RPMI7951 (cell line): Measurements from ENCODE around the gene SLX9. TPM values are rescaled to one million over a fixed set of nuclear protein-coding genes. Genes with fewer than 3 reads are reported as not detected.

ENCODE experiments used
- DNase-seq: peaks from one replicate; pipeline ENCODE4 v3.0.0-alpha.2; 2012; ENCODE audit warnings: low read depth
- total RNA-seq: library from RNA; depleted of rRNA; stranded (reverse); fragments of >200 nt; shearing (Covaris generic); gene quantifications from 2 replicates; pipeline ENCODE4 v1.2.3, GENCODE V29; 2014

SLX9 gene
- total RNA-seq, 1 experiment from 2014 or later: 9.0 TPM

DNA sequence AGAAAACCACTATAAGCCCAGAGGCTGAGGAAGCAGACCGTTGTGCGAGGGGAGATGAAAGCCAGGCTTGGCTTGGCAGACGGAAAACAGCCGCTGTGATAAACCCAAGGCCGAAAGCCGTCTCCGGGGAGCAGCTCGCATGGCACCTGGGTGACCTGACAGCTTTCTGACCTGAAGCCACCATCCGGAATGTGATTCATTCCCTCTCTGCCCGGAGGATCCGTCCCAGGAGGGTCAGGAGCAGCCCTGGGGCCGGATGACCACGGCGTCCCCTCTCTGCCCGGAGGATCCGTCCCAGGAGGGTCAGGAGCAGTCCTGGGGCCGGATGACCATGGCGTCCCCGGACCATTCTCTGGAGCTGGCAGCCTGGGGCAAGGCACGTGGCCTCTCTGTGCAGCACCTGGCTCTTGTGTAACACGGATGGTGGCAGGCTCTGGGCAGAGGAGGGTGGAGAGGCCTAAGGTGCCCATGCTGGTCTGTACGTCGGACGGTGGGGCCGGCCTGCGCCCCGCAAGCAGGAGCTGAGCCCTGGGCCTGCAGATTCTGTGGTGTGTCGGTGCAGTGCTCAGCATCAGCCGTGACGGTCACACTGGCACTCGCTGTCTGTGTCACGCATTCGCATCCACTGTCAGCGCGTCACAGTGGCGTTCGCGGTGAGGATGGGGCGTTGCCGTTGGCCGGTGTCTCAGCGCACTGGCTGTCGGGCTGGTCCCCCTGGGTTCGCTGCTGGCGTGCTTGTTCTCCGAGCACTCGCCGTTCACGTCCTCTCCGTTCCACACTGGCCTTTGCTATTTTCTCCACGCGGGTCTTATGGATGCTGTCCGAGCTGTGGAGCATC lies 50.3 kb downstream of the SLX9 start:
- no peak for DNase-seq

- DNase-seq: no peak
Observed at GRCh38 chr21:44990921-44991320, 51.1 kb downstream of the SLX9 start.

GRCh38 chr21:44991538-44992483 lies 52.0 kb downstream of the SLX9 start:
- DNase-seq: no peak

GRCh38 chr21:44992608-44993031 lies 52.8 kb downstream of the SLX9 start:
- DNase-seq: no peak

DNA sequence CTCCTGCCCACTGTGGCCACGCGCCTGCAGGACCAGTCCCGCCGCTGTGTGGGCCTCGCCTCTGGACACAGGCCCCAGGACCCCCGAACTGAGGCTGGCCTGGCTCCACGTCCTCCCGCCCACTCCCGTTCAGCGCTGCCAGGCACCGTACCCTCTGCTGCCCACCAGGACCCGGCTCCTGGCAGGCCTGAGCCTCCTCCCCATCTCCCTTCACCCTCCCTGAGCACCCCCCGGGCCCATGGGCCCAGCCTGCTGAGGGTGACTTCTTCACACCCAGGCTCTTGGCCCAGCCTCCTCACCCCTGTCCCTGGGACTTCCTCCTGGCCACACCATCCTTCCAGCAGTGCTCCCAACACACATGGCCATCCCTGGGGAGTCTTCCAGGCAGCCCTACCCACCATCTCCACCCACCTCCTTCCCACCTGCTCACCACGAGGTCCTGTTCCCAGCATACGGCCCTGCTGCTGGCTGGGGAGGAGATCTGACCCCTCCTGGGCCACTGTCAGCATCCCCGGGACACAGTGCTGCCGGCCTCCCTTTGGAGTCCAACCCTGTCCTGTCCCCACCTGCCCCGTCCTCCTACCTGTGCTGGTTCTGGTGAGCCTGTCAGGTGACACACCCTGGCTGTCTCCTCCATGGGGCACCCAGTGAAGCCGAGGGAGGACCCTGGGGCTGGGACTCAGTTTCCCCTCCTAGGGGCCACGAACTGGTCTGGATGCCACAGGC lies 53.7 kb downstream of the SLX9 start:
- DNase-seq: no peak

GRCh38 chr21:44994047-44994694 lies 54.3 kb downstream of the SLX9 start:
- DNase-seq: no peak

- DNase-seq: no peak
Observed at GRCh38 chr21:44994695-44995342, 55.0 kb downstream of the SLX9 start.

DNA sequence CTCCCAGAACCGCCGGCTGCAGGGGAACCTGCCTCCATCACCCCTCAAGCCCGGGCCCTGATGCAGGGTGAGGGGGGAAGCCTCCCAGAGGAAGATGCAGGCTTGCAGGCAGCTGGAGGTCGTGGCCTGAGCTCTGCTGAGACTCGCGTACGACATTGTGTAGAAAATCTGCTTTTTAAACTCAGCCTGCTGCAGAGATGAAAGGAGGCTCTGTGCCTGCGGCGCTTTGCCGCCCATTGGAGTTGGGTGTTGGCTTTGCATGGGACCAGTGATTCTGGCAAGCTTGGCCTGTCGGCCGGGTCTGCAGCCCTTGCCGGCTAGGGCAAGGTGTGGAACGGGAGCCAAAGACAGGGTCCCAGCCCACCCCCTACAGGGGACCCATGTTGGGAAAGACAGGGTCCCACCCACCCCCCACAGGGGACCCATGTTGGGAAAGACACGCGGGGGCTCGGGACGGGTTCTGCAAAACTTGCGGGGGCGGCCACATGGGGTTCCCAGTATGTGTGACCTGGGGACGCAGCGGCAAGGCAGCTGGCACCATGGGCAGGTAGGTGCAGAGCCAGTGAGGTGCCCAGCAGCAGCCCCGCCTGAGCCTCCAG lies 55.6 kb downstream of the SLX9 start:
- DNase-seq: no peak

DNA sequence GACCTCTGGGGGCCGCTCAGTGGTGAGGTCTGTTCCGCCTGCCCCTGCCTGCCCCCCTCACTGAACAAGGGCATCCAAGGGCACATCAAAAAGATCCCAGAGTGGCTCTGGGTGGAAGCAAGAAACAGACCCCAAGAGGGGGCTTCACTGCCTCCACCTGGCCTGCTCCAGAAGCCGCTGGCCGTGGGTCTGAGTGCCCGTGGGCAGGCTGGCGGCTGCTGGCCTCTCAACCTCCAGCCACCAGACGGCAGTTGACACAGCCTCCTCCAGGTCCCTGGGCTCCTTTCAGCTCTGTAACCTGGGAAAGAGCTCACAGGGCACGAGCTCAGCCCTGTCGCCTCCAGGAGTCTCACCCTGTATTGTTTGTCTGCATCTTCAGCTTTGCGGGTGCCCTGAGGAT lies 56.3 kb downstream of the SLX9 start:
- DNase-seq: no peak

DNA sequence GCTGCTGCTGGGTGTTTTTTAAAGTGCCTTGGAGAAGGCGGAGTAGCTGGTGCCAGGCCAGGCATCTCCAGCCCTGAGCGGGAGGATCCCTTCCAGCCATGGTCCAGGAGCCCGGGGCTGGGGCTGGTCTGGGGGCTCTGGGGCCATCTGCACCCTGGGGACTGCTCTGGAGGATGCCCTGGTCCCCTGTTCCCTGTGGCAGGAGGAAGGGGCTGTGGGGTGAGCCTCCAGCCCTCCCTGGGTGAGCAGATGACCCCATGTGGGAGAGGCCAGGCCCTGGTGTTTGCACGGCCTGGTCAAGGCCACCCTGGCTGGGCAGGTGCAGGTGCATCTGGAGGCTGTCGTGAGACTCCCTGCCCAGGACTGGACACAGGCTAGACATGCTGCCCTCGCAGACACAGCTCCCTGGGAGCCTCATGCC lies 56.7 kb downstream of the SLX9 start:
- no peak for DNase-seq

DNA sequence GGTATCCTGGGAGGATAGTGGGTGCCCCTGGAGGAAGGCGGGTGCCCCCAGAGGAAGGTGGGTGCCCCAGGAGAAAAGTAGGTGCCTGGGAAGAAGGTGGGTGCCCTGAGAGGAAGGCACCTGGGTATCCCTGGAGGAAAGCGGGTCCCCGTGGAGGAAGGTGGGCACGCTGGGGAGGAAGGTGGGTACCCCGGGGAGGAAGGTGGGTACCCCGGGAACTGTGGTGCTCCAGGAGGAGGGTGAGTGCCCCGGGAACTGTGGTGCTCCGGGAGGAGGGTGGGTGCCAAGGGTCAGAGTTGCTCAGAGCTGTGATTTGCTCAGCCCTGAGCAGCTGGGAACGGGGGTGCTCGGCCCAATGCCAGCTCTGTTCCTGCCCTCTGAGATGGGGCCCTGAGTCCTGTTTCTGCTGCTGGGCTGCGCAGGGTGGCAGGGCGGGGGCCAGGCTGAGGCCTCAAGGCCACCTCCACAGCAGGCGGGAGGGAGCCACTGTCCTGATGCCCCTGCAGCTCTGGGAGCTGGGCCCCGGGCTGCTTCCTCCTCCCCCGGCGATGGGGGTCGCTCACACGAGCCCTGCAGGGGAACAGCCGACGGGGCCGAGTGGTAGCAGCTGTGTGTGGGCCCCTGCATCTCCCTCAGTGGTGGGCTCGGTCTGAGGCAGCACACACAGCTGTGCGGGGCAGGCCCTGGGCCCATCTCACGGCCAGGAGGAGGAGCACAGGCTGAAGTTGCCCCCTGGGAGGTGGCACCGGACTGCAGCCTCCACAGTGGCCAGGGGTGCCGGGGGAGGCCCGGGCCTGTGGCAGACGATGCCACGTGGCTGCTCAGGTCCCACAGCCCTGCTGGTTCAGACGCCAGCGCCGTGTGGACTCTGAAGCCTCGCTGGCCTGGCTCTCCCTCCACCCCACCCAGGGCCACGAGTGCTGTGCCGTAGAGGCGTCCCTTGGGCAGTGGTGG lies 57.4 kb downstream of the SLX9 start:
- no peak for DNase-seq

DNA sequence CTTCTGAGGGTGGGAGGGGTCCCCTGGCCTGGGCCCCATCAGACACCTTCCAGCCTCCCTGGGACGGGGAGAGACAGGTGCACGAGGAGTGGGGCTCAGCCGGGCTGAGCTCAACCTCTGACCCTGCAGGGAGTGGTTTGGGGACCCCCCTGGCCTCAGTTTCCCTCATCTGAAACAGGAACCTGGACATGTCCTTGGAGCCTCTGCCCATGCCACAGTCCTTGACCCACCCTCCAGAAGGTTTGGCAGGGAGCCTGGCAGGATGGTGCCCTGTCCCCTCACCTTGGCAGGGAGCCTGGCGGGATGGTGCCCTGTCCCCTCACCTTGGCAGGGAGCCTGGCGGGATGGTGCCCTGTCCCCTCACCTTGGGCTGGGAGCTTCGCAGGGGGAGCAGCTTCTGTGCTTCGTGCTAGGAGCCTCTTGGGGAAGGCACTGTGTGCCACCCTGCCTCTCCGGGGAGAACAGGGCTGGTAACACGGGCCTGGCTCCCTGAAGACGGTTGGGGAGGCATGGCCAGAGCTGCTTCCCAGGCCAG lies 58.3 kb downstream of the SLX9 start:
- DNase-seq: no peak

- no peak for DNase-seq
Observed at GRCh38 chr21:44998621-44999427, 59.0 kb downstream of the SLX9 start.

- no peak for DNase-seq
Observed at GRCh38 chr21:44999428-44999971, 59.7 kb downstream of the SLX9 start.

GRCh38 chr21:44999972-45000636 lies 60.3 kb downstream of the SLX9 start:
- DNase-seq: no peak

DNA sequence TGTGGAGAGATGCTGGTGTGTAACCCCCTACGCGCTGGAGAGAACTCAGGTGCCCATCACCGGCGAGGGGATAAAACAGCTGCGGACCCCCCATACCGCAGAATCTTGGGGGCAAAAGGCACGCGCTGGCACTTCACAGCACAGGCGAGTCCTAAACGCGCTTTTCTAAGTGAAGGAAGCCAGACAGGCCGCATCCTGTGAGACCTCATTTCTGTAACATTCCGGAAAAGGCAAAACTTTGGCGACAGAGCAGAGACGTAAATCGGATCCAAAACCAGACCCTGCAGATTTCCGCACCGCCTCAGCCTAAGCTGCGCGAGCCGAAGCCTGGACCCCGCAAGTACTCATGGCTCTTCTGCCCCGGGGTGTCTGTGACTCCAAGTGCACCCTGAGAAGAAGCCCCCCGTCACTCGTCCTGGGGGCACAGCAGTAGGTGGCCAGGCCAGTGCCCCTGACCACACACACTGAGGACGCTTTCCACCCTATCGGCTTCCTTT lies 60.9 kb downstream of the SLX9 start:
- no peak for DNase-seq
